Retinal pigment epithelial cell (primary cell): ENCODE measurements around the gene FFAR3.

Experiments used
- DNase-seq: peaks from one replicate; pipeline ENCODE4 v3.0.0-alpha.2; 2010; ENCODE audit warnings: low read depth
- H3K4me3 ChIP-seq: 2 replicates; pipeline ENCODE4 v1.5.1; 2011; ENCODE audit warnings: mild to moderate bottlenecking, low read length, control low read depth, moderate library complexity
- TF ChIP-seq, protein P1 (sequence below): conservative IDR thresholded peaks from 2 replicates; pipeline ENCODE4 v1.5.1; 2011; ENCODE audit warnings: low read depth, low read length, control low read depth, inconsistent platforms

The FFAR3 gene

DNA sequence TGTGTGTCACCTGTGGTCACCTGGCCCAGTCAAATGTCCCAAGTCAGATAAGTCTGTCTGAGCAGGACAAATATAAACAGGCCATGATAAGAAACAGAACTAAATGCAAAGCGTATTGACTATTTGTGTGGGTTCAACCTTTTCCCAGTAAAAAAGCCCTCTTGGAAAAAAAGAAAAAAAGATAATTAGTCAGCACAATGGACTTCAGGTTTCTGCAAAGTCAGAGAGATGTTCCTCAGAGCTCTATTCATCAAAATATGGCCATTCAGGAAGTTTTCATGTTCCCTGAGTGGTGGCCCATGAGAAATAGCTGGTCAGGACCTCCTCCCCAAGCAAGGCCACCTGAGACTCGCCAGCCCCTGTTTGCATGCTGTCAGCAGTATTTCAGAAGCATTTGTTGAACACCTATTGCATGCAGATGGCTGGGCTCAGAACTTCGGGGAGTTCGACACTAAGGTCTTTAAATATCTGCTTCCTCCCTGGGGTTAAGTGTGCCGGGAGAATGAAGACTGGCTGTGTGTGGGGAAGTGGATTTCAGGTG, 2.7 kb downstream of the FFAR3 start:
- TF ChIP-seq, protein P1, sequence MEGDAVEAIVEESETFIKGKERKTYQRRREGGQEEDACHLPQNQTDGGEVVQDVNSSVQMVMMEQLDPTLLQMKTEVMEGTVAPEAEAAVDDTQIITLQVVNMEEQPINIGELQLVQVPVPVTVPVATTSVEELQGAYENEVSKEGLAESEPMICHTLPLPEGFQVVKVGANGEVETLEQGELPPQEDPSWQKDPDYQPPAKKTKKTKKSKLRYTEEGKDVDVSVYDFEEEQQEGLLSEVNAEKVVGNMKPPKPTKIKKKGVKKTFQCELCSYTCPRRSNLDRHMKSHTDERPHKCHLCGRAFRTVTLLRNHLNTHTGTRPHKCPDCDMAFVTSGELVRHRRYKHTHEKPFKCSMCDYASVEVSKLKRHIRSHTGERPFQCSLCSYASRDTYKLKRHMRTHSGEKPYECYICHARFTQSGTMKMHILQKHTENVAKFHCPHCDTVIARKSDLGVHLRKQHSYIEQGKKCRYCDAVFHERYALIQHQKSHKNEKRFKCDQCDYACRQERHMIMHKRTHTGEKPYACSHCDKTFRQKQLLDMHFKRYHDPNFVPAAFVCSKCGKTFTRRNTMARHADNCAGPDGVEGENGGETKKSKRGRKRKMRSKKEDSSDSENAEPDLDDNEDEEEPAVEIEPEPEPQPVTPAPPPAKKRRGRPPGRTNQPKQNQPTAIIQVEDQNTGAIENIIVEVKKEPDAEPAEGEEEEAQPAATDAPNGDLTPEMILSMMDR: no peak
- DNase-seq: no peak

DNA sequence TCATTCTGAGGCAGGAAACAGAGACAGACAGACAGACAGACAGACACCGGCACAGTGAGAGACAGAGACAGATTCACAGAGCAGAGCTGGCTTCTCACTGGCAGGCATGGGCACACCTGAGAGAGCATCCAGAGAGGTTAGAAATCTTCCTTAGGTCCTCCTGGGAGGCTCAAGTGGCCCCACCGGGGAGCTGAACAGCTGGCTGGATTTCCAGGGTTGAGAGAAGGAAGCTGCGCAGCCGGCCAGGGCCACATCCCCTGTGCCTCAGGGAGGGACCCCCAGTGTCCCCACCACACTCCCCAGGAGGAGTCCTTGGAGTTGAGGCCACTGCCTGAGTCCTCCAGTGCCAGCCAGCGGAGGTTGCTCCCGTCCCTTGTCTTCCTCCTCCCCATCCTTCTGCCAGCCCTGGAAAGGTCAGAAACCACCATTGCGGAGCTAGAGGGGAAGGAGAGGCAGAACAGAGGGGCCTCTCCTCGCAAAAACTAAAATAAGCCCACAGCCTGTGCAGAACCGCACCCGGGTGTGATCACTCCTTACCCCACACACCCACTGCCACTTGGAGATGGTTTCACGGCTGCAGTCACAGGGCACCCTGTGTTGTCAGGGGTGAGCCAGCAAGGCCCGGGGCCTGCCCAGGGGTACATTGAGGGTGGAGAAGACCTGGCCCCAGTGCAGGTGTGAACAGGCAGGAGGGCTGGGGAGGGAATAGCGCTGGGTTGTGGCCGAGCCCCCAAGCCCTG, 4.2 kb downstream of the FFAR3 start:
- no peak for DNase-seq
- TF ChIP-seq, protein P1: no peak
- H3K4me3 ChIP-seq: no peak overlapping the region

More for the DNA sequence above, 2.7 kb downstream of the FFAR3 start:
- no peak overlapping the region for H3K4me3 ChIP-seq

DNA sequence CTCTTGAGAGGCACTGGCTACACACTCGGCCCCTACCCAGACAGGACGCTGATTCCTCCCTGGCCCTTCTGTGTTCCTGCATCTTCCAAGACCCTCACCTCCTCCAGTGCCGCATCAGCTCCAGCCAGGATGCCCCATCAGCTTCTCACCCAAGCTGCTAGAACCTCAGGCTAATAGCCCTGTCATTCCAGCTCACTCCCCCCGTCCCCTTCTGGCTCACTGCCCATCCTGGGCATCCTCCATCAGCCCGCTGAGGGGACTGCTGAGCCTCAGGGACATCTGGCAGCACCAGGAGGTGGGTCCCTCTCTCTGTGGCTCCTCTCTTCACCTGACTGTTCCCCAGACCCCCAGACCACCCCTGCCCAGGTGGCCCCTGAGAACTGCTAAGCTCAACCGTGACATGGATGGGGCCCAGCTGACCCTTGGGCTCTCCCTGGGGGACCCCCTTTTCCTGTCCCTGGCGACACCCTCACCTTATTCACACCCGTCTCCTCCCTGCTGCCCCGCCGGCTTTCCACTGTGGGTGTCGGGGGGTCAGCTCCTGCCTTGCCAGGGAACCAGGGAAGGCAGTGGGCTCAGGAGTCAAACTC, 4.8 kb downstream of the FFAR3 start:
- no peak overlapping the region for H3K4me3 ChIP-seq
- TF ChIP-seq, protein P1: no peak
- DNase-seq: no peak

DNA sequence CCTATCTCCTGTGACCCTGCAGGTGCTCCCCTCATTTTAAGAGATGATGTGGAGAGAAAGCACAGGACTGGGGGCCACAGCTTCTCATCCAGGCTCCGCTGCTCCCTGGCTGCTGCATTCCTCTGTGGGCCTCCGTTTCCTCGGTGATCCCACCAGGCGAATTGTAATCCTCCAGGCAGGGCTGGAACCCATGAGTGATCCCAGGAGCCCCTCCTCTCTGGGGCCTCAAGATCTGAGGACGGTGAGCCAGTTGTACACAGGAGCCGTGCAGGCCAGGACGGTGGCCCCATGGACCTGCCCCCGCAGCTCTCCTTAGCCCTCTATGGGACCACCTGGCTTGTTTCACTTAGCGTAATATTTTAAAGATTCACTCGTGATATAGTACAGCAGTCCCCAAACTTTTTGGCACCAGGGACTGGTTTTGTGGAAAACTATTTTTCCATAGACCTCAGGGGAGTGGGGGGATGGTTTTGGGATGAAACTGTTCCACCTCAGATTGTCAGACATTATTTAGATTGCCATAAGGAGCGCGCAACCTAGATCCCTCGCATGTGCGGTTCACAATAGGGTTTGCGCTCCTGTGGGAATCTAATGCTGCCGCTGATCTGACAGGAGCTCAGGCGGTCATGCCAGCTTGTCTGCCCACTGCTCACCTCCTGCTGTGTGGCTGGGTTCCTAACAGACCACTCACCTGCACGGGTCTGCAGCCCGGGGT, 5.6 kb downstream of the FFAR3 start:
- TF ChIP-seq, protein P1: no peak
- H3K4me3 ChIP-seq: no peak overlapping the region
- no peak for DNase-seq

DNA sequence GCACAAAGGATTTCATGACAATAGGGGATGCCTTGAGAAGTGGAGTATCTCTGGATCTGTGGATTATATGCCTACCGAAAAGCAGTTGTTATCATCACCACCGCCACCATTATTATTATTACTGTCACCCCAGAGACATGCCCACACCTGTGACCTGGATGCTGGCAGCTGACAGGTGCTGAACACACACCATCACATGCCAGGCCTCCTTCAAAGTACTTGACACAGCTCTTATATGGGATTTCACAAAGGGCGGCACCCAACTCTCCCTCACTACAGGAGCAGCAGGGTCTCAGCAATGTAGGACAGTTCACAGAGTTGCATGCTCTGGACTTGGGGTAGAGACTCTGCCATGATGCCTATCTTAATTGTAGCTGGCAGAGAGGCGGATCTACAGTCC, 7.0 kb downstream of the FFAR3 start:
- no peak for DNase-seq
- TF ChIP-seq, protein P1: no peak
- no peak overlapping the region for H3K4me3 ChIP-seq

DNA sequence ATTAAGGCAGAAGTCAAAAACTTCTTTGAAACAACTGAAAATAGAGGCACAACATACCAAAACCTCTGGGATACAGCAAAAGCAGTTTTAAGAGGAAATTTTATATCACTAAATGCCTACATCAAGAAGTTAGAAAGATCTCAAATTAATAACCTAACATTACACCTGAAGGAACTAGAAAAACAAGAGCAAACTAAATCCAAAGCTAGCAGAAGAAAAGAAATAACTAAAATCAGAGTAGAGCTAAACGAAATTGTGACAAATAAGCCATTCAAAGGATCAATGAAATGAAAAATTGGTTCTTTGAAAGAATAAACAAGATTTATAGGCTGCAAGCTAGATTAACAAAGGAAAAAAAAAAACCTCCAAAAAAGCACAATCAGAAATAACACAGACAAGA, 10.1 kb downstream of the FFAR3 start:
- DNase-seq: no peak
- TF ChIP-seq, protein P1: no peak
- H3K4me3 ChIP-seq: no peak overlapping the region

DNA sequence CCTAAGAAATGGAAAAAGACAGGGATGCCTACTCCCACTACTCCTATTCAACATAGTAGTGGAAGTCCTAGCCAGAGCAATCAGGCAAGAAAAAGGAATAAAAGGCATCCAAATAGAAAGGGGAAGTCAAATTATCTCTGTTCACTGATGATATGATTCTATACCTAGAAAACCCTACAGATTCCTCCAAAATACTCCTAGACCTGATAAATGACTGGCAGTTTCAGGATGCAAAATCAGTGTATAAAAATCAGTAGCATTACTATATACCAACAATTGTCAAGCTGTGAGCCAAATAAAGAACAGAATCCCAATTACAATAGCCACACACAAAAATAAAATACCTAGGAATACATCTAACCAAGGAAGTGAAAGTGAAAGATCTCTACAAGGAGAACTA, 11.3 kb downstream of the FFAR3 start:
- TF ChIP-seq, protein P1: no peak
- no peak for DNase-seq
- no peak overlapping the region for H3K4me3 ChIP-seq
